Trophoblast cell (in vitro differentiated cells and primary cell): ENCODE measurements around the gene GPR45.

Experiments
- DNase-seq, 2 donors: peaks; one replicate each; pipeline ENCODE4 v3.0.0-alpha.2; 2016
- H2AFZ ChIP-seq: 2 replicates; pipeline ENCODE4 v1.6.1; 2013; ENCODE audit warnings: low read length, moderate library complexity, mild to moderate bottlenecking; ENCODE audit not compliant: insufficient read depth, poor library complexity
- H2AK5ac ChIP-seq: 2 replicates; pipeline ENCODE4 v1.6.1; 2013; ENCODE audit warnings: mild to moderate bottlenecking, low read length
- H2BK120ac ChIP-seq: 2 replicates; pipeline ENCODE4 v1.6.1; 2013; ENCODE audit warnings: low read length, mild to moderate bottlenecking, moderate library complexity; ENCODE audit not compliant: insufficient read depth, poor library complexity
- H2BK12ac ChIP-seq: 2 replicates; pipeline ENCODE4 v1.6.1; 2013; ENCODE audit warnings: mild to moderate bottlenecking, low read length, moderate library complexity
- H2BK5ac ChIP-seq: 2 replicates; pipeline ENCODE4 v1.6.1; 2013; ENCODE audit warnings: low read length, low read depth, moderate library complexity, mild to moderate bottlenecking; ENCODE audit not compliant: poor library complexity
- H3K14ac ChIP-seq: 2 replicates; pipeline ENCODE4 v1.6.1; 2013; ENCODE audit warnings: mild to moderate bottlenecking, low read length
- H3K18ac ChIP-seq: 2 replicates; pipeline ENCODE4 v1.6.1; 2013; ENCODE audit warnings: mild to moderate bottlenecking, low read length
- H3K23ac ChIP-seq: 2 replicates; pipeline ENCODE4 v1.6.1; 2013; ENCODE audit warnings: low read length
- H3K27ac ChIP-seq: 2 replicates; pipeline ENCODE4 v1.5.1; 2013; ENCODE audit warnings: low read depth, mild to moderate bottlenecking, inconsistent platforms, low read length, moderate library complexity
- H3K27me3 ChIP-seq: 2 replicates; pipeline ENCODE4 v1.6.1; 2013; ENCODE audit warnings: inconsistent platforms, mild to moderate bottlenecking, low read length, moderate library complexity; ENCODE audit not compliant: insufficient read depth
- H3K36me3 ChIP-seq, 2 experiments: 1 replicate in 1 of 2; 2 replicates in 1 of 2; pipeline ENCODE4 v1.6.1; 2013; ENCODE audit warnings: low read length in 2 of 2, mild to moderate bottlenecking in 2 of 2, moderate library complexity in 1 of 2; ENCODE audit not compliant: insufficient read depth in 2 of 2, control insufficient read depth in 1 of 2
- H3K4ac ChIP-seq: 2 replicates; pipeline ENCODE4 v1.6.1; 2013; ENCODE audit warnings: low read depth, mild to moderate bottlenecking, low read length, moderate library complexity
- H3K4me1 ChIP-seq, 2 experiments: 1 replicate in 1 of 2; 2 replicates in 1 of 2; pipeline ENCODE4 v1.6.1; 2013; ENCODE audit warnings: low read length in 2 of 2, mild to moderate bottlenecking in 2 of 2, moderate library complexity in 1 of 2; ENCODE audit not compliant: insufficient read depth in 2 of 2, control insufficient read depth in 1 of 2
- H3K4me2 ChIP-seq: 2 replicates; pipeline ENCODE4 v1.6.1; 2013; ENCODE audit warnings: inconsistent platforms, mild to moderate bottlenecking, low read length, moderate library complexity
- H3K4me3 ChIP-seq: 2 replicates; pipeline ENCODE4 v1.5.1; 2013; ENCODE audit warnings: mild to moderate bottlenecking, low read depth, low read length, inconsistent platforms
- H3K79me1 ChIP-seq: one replicate; pipeline ENCODE4 v1.6.1; 2013; ENCODE audit warnings: low read length
- H3K79me2 ChIP-seq: 2 replicates; pipeline ENCODE4 v1.6.1; 2013; ENCODE audit warnings: low read length, mild to moderate bottlenecking; ENCODE audit not compliant: control insufficient read depth, insufficient read depth, poor library complexity
- H3K9ac ChIP-seq: 2 replicates; pipeline ENCODE4 v1.6.1; 2013; ENCODE audit warnings: mild to moderate bottlenecking, low read length
- H3K9me3 ChIP-seq: 2 replicates; pipeline ENCODE4 v1.6.1; 2013; ENCODE audit warnings: low read depth, mild to moderate bottlenecking, control low read depth, inconsistent platforms, low read length; ENCODE audit not compliant: insufficient read depth
- H4K12ac ChIP-seq: 2 replicates; pipeline ENCODE4 v1.6.1; 2013; ENCODE audit warnings: low read depth, mild to moderate bottlenecking, low read length, moderate library complexity
- H4K8ac ChIP-seq: 2 replicates; pipeline ENCODE4 v1.6.1; 2013; ENCODE audit warnings: low read depth, mild to moderate bottlenecking, low read length, moderate library complexity
- H4K91ac ChIP-seq: one replicate; pipeline ENCODE4 v1.6.1; 2013; ENCODE audit warnings: low read depth, mild to moderate bottlenecking, low read length, moderate library complexity
- WGBS: extraction: QIAGEN DNeasy Blood & Tissue Kit; methylation state at CpG from one replicate; pipeline ENCODE4 v1.1.7; 2013; ENCODE audit warnings: missing lambda C conversion rate; ENCODE audit not compliant: insufficient read length, insufficient coverage; ENCODE audit errors: extremely low coverage; 5-methylcytosine and 5-hydroxymethylcytosine counted together

Gene GPR45

DNA sequence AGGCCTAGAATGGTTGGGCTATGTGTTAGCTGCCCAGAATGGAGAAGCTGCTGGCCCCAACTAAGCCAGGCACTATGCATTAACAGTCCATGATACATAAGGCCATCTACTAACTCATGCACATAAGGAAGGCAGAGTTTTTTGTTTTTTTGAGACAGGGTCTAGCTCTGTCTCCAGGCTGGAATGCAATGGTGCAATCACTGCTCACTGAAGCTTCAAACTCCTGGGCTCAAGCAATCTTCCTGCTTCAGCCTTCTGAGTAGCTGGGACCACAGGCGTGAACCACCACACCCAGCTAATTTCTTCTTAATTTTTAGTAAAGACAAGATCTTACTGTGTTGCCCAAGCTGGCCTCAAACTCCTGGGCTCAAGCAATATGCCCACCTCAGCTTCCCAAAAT, 37.6 kb downstream of the GPR45 start:
- no peak overlapping the region for H3K23ac ChIP-seq
- no peak overlapping the region for H3K4me2 ChIP-seq
- no peak overlapping the region for H2AK5ac ChIP-seq
- no peak overlapping the region for H3K18ac ChIP-seq
- no peak overlapping the region for H4K12ac ChIP-seq
- H3K4me3 ChIP-seq: no peak overlapping the region
- H3K27ac ChIP-seq: no peak overlapping the region
- H4K91ac ChIP-seq: no peak overlapping the region
- H4K8ac ChIP-seq: peak overlapping the region; percentile 19
- H3K14ac ChIP-seq: no peak overlapping the region
- H3K9ac ChIP-seq: no peak overlapping the region
- H3K27me3 ChIP-seq: no peaks in the 10 kb centered on the region
- peaks cover 25 to 45% of the 10 kb centered on the region in 2 experiments for H3K36me3 ChIP-seq
- H2BK120ac ChIP-seq: no peak overlapping the region
- no peaks in the 10 kb centered on the region for H3K79me1 ChIP-seq
- no peak overlapping the region for H3K4ac ChIP-seq
- H2AFZ ChIP-seq: no peak overlapping the region
- WGBS: no CpG with 5 or more reads among the region's 1 CpG
- H2BK12ac ChIP-seq: no peak overlapping the region
- DNase-seq: no peak
- H3K4me1 ChIP-seq: no peaks in the 10 kb centered on the region
- H3K79me2 ChIP-seq: no peaks in the 10 kb centered on the region
- no peaks in the 10 kb centered on the region for H3K9me3 ChIP-seq
- no peak overlapping the region for H2BK5ac ChIP-seq

DNA sequence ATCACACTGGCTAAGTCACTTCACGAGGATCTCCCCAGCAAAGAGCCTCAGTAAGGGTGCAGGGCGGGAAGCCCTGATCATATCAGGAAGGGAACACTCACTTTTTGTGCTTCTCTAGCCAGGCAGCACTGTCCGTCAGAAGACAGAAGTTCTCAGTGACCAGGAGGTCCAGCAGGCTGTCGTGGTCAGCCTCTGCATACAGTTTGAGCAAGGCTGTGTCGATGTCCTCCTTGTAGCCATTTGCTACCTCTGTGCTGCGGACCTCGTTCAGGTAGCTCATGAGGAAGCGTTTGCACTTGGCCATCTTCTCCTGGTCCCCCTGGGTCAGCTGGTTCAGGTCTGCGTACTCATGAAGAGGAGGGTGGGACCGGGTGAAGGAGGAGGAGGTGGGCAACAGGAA, 38.7 kb downstream of the GPR45 start:
- H3K4ac ChIP-seq: no peak overlapping the region
- no peak overlapping the region for H2AFZ ChIP-seq
- H3K14ac ChIP-seq: no peak overlapping the region
- no peak overlapping the region for H3K4me3 ChIP-seq
- no peak overlapping the region for H4K12ac ChIP-seq
- H2BK120ac ChIP-seq: no peak overlapping the region
- H3K4me1 ChIP-seq: no peaks in the 10 kb centered on the region
- H3K79me2 ChIP-seq: no peaks in the 10 kb centered on the region
- DNase-seq: no peak
- H2BK12ac ChIP-seq: no peak overlapping the region
- no peak overlapping the region for H2BK5ac ChIP-seq
- H3K27me3 ChIP-seq: no peaks in the 10 kb centered on the region
- H3K79me1 ChIP-seq: no peaks in the 10 kb centered on the region
- H3K9ac ChIP-seq: no peak overlapping the region
- no peak overlapping the region for H4K8ac ChIP-seq
- no CpG with 5 or more reads among the region's 10 CpGs for WGBS
- H3K27ac ChIP-seq: no peak overlapping the region
- H3K23ac ChIP-seq: no peak overlapping the region
- H3K18ac ChIP-seq: no peak overlapping the region
- peaks cover 21 to 42% of the 10 kb centered on the region in 2 experiments for H3K36me3 ChIP-seq
- no peak overlapping the region for H4K91ac ChIP-seq
- H2AK5ac ChIP-seq: no peak overlapping the region
- H3K4me2 ChIP-seq: no peak overlapping the region
- H3K9me3 ChIP-seq: no peaks in the 10 kb centered on the region

DNA sequence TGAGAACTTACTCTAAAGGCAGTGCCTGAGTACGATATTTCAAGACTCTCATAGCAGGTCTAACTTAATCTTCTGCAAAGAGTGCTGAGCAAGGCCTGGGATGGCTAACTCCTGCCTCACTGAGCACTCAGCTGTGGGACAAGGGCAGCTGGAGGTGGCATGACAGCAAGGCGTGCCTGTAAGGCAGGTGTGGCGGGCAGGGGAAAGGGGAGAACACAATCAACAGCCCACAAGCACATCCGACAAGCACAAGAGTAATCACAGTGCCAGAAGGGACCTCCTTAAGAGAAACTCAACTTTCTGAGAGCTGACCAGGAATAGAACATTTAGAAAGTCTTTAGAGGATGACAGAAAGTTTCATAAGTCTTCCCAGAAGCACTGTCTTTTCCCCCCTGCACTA, 42.0 kb downstream of the GPR45 start:
- no peak overlapping the region for H4K12ac ChIP-seq
- H2AK5ac ChIP-seq: no peak overlapping the region
- peaks cover 2% of the 10 kb centered on the region for H3K79me2 ChIP-seq
- no peak overlapping the region for H4K8ac ChIP-seq
- no peak overlapping the region for H3K23ac ChIP-seq
- no peaks in the 10 kb centered on the region for H3K79me1 ChIP-seq
- DNase-seq: no peak
- no peaks in the 10 kb centered on the region for H3K27me3 ChIP-seq
- H3K18ac ChIP-seq: no peak overlapping the region
- no peak overlapping the region for H2AFZ ChIP-seq
- H2BK5ac ChIP-seq: no peak overlapping the region
- no peak overlapping the region for H3K9ac ChIP-seq
- no peak overlapping the region for H3K27ac ChIP-seq
- peaks cover 15 to 39% of the 10 kb centered on the region in 2 experiments for H3K36me3 ChIP-seq
- H4K91ac ChIP-seq: no peak overlapping the region
- H3K9me3 ChIP-seq: no peaks in the 10 kb centered on the region
- H3K4me2 ChIP-seq: no peak overlapping the region
- no peaks in the 10 kb centered on the region for H3K4me1 ChIP-seq
- no peak overlapping the region for H2BK12ac ChIP-seq
- H3K4me3 ChIP-seq: no peak overlapping the region
- H3K14ac ChIP-seq: no peak overlapping the region
- no peak overlapping the region for H2BK120ac ChIP-seq
- no CpG with 5 or more reads among the region's 4 CpGs for WGBS
- H3K4ac ChIP-seq: no peak overlapping the region

DNA sequence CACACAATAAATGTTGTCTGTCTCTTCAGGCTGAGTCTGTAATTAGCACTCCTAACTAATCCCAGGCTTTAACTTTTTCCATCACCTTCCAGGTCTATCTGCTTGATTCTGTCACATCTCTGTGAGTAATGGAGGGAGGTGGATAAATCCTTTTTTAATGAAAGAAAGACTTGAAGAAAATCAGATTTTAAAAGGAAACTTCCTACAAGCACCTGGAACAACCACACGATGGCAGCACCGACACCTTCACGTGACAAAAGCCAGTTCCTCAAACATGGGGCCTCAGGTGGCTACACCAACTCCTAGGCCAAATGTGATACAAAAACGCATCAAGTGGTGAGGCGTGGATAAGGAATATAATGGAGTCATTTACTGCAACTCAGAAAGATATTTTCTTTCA, 46.1 kb downstream of the GPR45 start:
- peak overlapping the region; percentile 35 for H4K8ac ChIP-seq
- H3K9me3 ChIP-seq: no peaks in the 10 kb centered on the region
- WGBS: no CpG with 5 or more reads among the region's 5 CpGs
- peak overlapping the region; percentile 2 for H2BK120ac ChIP-seq
- no peak overlapping the region for H3K23ac ChIP-seq
- H3K4me1 ChIP-seq: peaks cover 2 to 7% of the 10 kb centered on the region in 2 experiments
- peak overlapping the region; percentile 79 for H2BK12ac ChIP-seq
- no peaks in the 10 kb centered on the region for H3K27me3 ChIP-seq
- H2AFZ ChIP-seq: no peak overlapping the region
- peaks cover 4 to 23% of the 10 kb centered on the region in 2 experiments for H3K36me3 ChIP-seq
- H4K12ac ChIP-seq: no peak overlapping the region
- no peak overlapping the region for H3K27ac ChIP-seq
- peak overlapping the region; percentile 61 for H3K18ac ChIP-seq
- no peak overlapping the region for H3K4ac ChIP-seq
- H3K9ac ChIP-seq: no peak overlapping the region
- H3K14ac ChIP-seq: no peak overlapping the region
- H3K4me2 ChIP-seq: no peak overlapping the region
- DNase-seq: peak; percentile 43 to 69
- no peak overlapping the region for H2BK5ac ChIP-seq
- no peak overlapping the region for H2AK5ac ChIP-seq
- H4K91ac ChIP-seq: peak overlapping the region; percentile 8
- H3K79me2 ChIP-seq: peaks cover 2% of the 10 kb centered on the region
- no peak overlapping the region for H3K4me3 ChIP-seq
- no peaks in the 10 kb centered on the region for H3K79me1 ChIP-seq
